RWPE2 (cell line): ENCODE measurements around the gene STAT5A.

ENCODE experiments used
- ATAC-seq: fragments of 200-7000 bp; cut with Tn5 transposase; 3 replicates; pipeline ENCODE4 v1.9.1; 2021; ENCODE audit warnings: low read depth
- DNase-seq: peaks from one replicate; pipeline ENCODE4 v3.0.0-alpha.2; 2020; ENCODE audit warnings: low spot score
- H3K27ac ChIP-seq: fragments of 450-650 bp; 2 replicates; pipeline ENCODE4 v1.5.1; 2017; ENCODE audit warnings: mild to moderate bottlenecking; ENCODE audit not compliant: poor library complexity, severe bottlenecking
- H3K27me3 ChIP-seq: fragments of 250-450 bp; sonication (Bioruptor Pico); 2 replicates; pipeline ENCODE4 v1.5.1; 2021; ENCODE audit warnings: mild to moderate bottlenecking, moderate library complexity; ENCODE audit not compliant: insufficient read depth, poor library complexity, severe bottlenecking
- H3K36me3 ChIP-seq: fragments of 250-450 bp; sonication (Bioruptor Pico); 2 replicates; pipeline ENCODE4 v1.5.1; 2020; ENCODE audit warnings: low read depth, mild to moderate bottlenecking, moderate library complexity
- H3K4me1 ChIP-seq: fragments of 250-450 bp; sonication (Bioruptor Pico); 2 replicates; pipeline ENCODE4 v1.5.1; 2021; ENCODE audit warnings: mild to moderate bottlenecking, moderate library complexity; ENCODE audit not compliant: insufficient read depth, poor library complexity, severe bottlenecking
- H3K4me3 ChIP-seq: fragments of 250-450 bp; sonication (Bioruptor Pico); 2 replicates; pipeline ENCODE4 v1.5.1; 2021; ENCODE audit warnings: mild to moderate bottlenecking, moderate library complexity; ENCODE audit not compliant: severe bottlenecking
- H3K9me3 ChIP-seq: fragments of 250-450 bp; sonication (Bioruptor Pico); 2 replicates; pipeline ENCODE4 v1.5.1; 2021; ENCODE audit warnings: mild to moderate bottlenecking, moderate library complexity; ENCODE audit not compliant: severe bottlenecking
- TF ChIP-seq, protein P1 (sequence below): fragments of 450-650 bp; IDR thresholded peaks from one replicate; pipeline ENCODE4 v1.5.1; 2017; ENCODE audit warnings: mild to moderate bottlenecking, moderate library complexity; ENCODE audit not compliant: poor library complexity, severe bottlenecking

The STAT5A gene

DNA sequence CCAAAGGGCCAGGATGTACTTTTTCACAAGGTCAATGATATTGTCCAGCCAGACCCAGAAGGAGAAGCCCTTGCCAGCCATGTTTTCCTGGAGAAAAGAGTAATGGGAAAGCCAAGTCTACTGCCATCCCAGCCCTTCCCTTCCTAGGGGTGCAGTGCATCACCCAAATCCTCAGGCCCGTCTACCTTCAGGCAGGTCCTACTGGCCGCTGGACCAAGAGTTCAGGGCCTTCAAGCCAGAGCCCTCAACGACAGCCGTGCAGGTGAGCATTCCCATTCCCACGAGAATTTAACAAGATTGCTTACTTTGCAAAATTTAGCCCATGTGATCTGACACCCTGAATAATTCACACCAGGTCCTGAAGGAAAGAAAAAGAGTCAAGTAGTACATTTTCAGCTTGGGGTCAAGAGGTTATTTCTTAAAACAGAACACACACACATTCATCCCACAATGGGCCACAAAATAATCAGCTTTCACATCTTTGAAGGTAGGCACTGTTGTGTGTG is 35.0 kb downstream of the STAT5A start:
- Histone ChIP-seq H3K36me3 (peaks cover 65% of the 10 kb centered on the region), H3K4me1 (peaks cover 20% of the 10 kb centered on the region), H3K9me3 (no peaks in the 10 kb centered on the region), H3K27ac (peak overlapping the region; percentile 92), H3K27me3 (no peaks in the 10 kb centered on the region), H3K4me3 (no peak overlapping the region)
- TF ChIP-seq, protein P1, sequence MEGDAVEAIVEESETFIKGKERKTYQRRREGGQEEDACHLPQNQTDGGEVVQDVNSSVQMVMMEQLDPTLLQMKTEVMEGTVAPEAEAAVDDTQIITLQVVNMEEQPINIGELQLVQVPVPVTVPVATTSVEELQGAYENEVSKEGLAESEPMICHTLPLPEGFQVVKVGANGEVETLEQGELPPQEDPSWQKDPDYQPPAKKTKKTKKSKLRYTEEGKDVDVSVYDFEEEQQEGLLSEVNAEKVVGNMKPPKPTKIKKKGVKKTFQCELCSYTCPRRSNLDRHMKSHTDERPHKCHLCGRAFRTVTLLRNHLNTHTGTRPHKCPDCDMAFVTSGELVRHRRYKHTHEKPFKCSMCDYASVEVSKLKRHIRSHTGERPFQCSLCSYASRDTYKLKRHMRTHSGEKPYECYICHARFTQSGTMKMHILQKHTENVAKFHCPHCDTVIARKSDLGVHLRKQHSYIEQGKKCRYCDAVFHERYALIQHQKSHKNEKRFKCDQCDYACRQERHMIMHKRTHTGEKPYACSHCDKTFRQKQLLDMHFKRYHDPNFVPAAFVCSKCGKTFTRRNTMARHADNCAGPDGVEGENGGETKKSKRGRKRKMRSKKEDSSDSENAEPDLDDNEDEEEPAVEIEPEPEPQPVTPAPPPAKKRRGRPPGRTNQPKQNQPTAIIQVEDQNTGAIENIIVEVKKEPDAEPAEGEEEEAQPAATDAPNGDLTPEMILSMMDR = no peak
- no peak for DNase-seq
- no peak for ATAC-seq

DNA sequence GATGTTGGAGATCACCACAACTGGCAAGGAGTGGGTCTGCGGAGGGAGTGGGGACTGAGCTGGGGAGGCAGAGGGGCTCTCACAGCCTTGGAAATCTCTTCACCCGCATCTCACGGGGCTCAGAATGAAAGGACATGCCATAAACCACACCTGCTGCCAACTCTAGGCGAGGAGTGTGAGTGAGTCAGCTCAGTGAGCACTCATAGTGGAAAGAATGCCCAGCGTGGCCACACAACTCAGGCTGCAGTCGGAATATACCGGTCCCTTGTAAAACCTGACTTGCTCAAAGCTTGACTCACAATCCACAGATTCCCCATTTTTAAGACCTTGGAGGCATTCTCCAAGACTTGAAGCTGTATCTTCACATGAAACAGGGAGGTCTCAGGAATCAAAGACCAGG is 36.7 kb downstream of the STAT5A start:
- H3K27ac ChIP-seq = peak overlapping the region; percentile 92
- peak; percentile 88 for DNase-seq
- peaks cover 62% of the 10 kb centered on the region for H3K36me3 ChIP-seq

DNA sequence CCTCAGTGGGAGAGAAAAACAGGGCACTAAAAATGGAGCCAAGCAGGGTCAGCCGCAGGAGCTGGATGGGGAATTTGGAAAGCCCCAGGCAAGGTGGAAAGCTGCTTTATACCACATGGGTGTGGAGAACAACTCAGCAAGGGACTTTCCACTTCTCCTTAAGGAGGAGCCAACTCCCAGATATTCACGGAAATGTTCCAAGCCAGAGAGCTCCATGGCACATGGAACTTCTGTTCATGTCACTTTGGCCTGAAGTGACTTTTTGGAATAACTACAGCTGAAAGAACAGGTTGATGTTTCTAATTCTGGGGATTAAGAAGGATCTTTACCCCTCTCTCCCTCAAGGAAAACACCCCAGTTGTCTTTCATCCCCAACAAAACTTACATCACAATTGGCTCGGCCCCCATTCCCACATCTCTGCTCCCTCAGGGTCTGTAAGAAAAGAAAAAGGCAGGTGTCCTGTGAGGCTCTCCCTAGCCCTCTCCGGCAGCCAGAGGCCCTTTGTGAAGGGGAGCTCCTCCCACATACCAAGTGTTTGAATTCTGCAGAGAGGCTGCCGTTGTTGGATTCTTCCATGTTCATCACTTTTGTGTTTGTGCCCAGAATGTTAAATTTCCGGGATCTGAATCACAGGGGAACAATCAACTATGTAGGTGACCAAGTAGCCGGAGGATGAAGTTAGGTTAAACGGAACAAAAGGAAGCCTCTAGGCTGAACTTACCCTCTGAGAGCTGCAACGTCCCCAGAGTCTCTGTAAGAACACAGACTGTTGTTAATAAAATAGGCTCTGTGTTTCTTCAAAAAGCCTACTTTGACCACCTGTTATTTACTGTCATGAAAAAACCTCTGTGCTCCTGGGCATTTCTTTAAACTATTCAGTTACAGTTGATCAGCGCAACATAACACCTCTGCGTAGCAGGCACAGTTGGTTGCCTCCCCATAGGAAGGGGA is 41.0 kb downstream of the STAT5A start:
- DNase-seq = no peak
- Histone ChIP-seq H3K36me3 (peaks cover 51% of the 10 kb centered on the region), H3K4me3 (no peak overlapping the region), H3K27ac (peak overlapping the region; percentile 80), H3K9me3 (no peaks in the 10 kb centered on the region), H3K4me1 (peaks cover 28% of the 10 kb centered on the region), H3K27me3 (no peaks in the 10 kb centered on the region)
- peak; percentile 64 for ATAC-seq
- TF ChIP-seq, protein P1 = peak; percentile 16

More for the DNA sequence above, 36.7 kb downstream of the STAT5A start:
- Histone ChIP-seq H3K4me3 (no peak overlapping the region), H3K4me1 (peaks cover 32% of the 10 kb centered on the region), H3K27me3 (no peaks in the 10 kb centered on the region), H3K9me3 (no peaks in the 10 kb centered on the region)
- peak; percentile 77 for ATAC-seq
- TF ChIP-seq, protein P1 = no peak

DNA sequence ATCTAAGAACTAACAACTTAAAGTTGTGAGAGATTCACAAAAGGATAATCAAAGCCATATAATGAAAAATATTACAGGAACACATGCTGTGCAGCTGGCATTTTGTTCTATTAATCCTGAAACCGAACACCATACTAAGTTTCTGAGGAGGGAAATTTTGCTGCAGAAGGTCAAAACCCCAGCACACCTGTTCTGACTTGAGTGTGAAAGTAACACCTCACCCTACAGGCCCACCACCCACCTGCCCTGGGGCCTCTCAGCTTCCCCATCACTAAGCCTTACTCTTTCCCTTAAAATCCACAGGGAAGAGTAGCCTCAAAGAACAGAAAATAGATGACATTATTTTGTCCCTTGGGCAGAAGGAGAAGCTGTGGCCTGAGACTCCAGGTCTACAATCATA is 44.8 kb downstream of the STAT5A start:
- peaks cover 67% of the 10 kb centered on the region for H3K36me3 ChIP-seq
- H3K4me3 ChIP-seq = no peak overlapping the region
- DNase-seq (no peak), ATAC-seq (no peak)
- H3K27ac ChIP-seq = no peak overlapping the region
- TF ChIP-seq, protein P1 = no peak
- no peaks in the 10 kb centered on the region for H3K27me3 ChIP-seq
- H3K9me3 ChIP-seq = no peaks in the 10 kb centered on the region
- peaks cover 16% of the 10 kb centered on the region for H3K4me1 ChIP-seq
